Right lobe of liver (tissue), 6 donors: ENCODE measurements around the gene CNIH3. TPM values are rescaled to one million over a fixed set of nuclear protein-coding genes. Genes with fewer than 3 reads are reported as not detected.
A peak's percentile ranks its signal among the peaks of the same experiment; 100 is the strongest.

Source experiments
- ATAC-seq, 4 donors: fragments of 200-7000 bp; cut with Tn5 transposase; one replicate each; pipeline ENCODE4 v1.9.1; 2020; ENCODE audit warnings: mild to moderate bottlenecking in 4 of 4, moderate library complexity in 4 of 4
- DNase-seq, 3 donors: peaks; one replicate each; pipeline ENCODE4 v3.0.0-alpha.2; 2020
- H3K27ac ChIP-seq, 3 donors: fragments of 200-600 bp; one replicate each; pipeline ENCODE4 v1.8.0; 2022
- H3K27me3 ChIP-seq, 2 donors: fragments of 200-600 bp; one replicate each; pipeline ENCODE4 v1.8.0; 2022
- H3K36me3 ChIP-seq, 4 donors: fragments of 200-600 bp; sonication (generic) in 1 of 4; one replicate each; pipeline versions ENCODE4 v1.5.1 to v1.8.0; 2017 to 2022; ENCODE audit warnings: control low read depth in 1 of 4
- H3K4me1 ChIP-seq, 4 donors: fragments of 200-600 bp; sonication (generic) in 1 of 4; one replicate each; pipeline versions ENCODE4 v1.5.1 to v1.8.0; 2017 to 2022; ENCODE audit warnings: control low read depth in 1 of 4
- H3K4me3 ChIP-seq, 3 donors: fragments of 200-600 bp; one replicate each; pipeline ENCODE4 v1.8.0; 2022
- H3K9me3 ChIP-seq, 4 donors: fragments of 200-600 bp; sonication (generic) in 1 of 4; one replicate each; pipeline versions ENCODE4 v1.5.1 to v1.8.0; 2017 to 2022; ENCODE audit warnings: control low read depth in 1 of 4
- POLR2A ChIP-seq: fragments of 450-650 bp; IDR thresholded peaks from one replicate; pipeline ENCODE4 v1.6.1; 2017; ENCODE audit warnings: antibody characterized with exemption, mild to moderate bottlenecking
- WGBS: methylation state at CpG from one replicate; pipeline ENCODE4 v1.1.6; 2018; ENCODE audit warnings: low coverage, low lambda C conversion rate; ENCODE audit not compliant: insufficient coverage; ENCODE audit errors: missing lambda C conversion rate; 5-methylcytosine and 5-hydroxymethylcytosine counted together
- intact Hi-C, 2 donors: fragments of 100-400 bp; cut with DNase I; formaldehyde crosslinking; loops; one replicate each; pipeline versions ENCODE4 v1.11.2 to v1.14.1; 2022
- total RNA-seq, 6 experiments: library from RNA; depleted of rRNA in 2 of 6; stranded (reverse); fragments of >200 nt in 2 of 6; fragmentation: NEBNext Ultra II Directional in 3 of 6; extraction: Animal tissue kit (Norgen Biotek cat#: 25700) in 3 of 6; gene quantifications; one replicate each; pipeline versions ENCODE4 v1.1.0 to v1.2.4, GENCODE V29; 2016 to 2023
- TF ChIP-seq, protein P1 (sequence below), 4 donors: fragments of 200-600 bp in 3 of 4; fragments of 450-650 bp in 1 of 4; IDR thresholded peaks; one replicate each; pipeline versions ENCODE4 v1.5.1 to v1.8.0; 2016 to 2022; ENCODE audit warnings: antibody characterized with exemption in 4 of 4, mild to moderate bottlenecking in 2 of 4
- donor health status: DM: no; HTN: yes; CAD: no.
- donor health status: DM: no; HTN: no; CAD: no.
- donor health status: DM: no; HTN: no; CAD: no.
- donor health status: DM: no; HTN: yes; CAD: no.
- donor health status: DM: no; HTN: yes; CAD: no.

CNIH3 gene
- total RNA-seq, 6 experiments from 2014 or later, result 0.12 to 1.6 (median 0.55) TPM

GRCh38 chr1:224759135-224759534, 143.0 kb downstream of the CNIH3 start:
- Histone ChIP-seq H3K9me3 (no peaks in the 10 kb centered on the region), H3K27ac (no peak overlapping the region), H3K36me3 (no peaks in the 10 kb centered on the region), H3K27me3 (no peaks in the 10 kb centered on the region), H3K4me3 (no peak overlapping the region), H3K4me1 (no peaks in the 10 kb centered on the region)
- ATAC-seq (no peak), DNase-seq (no peak)
- intact Hi-C loops, result no loop called here
- TF ChIP-seq, protein P1, sequence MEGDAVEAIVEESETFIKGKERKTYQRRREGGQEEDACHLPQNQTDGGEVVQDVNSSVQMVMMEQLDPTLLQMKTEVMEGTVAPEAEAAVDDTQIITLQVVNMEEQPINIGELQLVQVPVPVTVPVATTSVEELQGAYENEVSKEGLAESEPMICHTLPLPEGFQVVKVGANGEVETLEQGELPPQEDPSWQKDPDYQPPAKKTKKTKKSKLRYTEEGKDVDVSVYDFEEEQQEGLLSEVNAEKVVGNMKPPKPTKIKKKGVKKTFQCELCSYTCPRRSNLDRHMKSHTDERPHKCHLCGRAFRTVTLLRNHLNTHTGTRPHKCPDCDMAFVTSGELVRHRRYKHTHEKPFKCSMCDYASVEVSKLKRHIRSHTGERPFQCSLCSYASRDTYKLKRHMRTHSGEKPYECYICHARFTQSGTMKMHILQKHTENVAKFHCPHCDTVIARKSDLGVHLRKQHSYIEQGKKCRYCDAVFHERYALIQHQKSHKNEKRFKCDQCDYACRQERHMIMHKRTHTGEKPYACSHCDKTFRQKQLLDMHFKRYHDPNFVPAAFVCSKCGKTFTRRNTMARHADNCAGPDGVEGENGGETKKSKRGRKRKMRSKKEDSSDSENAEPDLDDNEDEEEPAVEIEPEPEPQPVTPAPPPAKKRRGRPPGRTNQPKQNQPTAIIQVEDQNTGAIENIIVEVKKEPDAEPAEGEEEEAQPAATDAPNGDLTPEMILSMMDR (IDR thresholded peaks at IDR 0.05), result no peak
- no peak for TF ChIP-seq POLR2A
- 93% methylated on average over 1 of the region's 1 CpG for WGBS

- no peak overlapping the region for H3K27ac ChIP-seq
- intact Hi-C loops, result no loop called here
- DNase-seq (no peak), ATAC-seq (no peak)
- H3K36me3 ChIP-seq, result no peaks in the 10 kb centered on the region
- no peaks in the 10 kb centered on the region for H3K27me3 ChIP-seq
- no peaks in the 10 kb centered on the region for H3K4me1 ChIP-seq
- no peak overlapping the region for H3K4me3 ChIP-seq
- no peaks in the 10 kb centered on the region for H3K9me3 ChIP-seq
- TF ChIP-seq, protein P1 (IDR thresholded peaks at IDR 0.05), result no peak
- TF ChIP-seq POLR2A, result no peak
Measured at GRCh38 chr1:224759681-224760091, 143.6 kb downstream of the CNIH3 start.

DNA sequence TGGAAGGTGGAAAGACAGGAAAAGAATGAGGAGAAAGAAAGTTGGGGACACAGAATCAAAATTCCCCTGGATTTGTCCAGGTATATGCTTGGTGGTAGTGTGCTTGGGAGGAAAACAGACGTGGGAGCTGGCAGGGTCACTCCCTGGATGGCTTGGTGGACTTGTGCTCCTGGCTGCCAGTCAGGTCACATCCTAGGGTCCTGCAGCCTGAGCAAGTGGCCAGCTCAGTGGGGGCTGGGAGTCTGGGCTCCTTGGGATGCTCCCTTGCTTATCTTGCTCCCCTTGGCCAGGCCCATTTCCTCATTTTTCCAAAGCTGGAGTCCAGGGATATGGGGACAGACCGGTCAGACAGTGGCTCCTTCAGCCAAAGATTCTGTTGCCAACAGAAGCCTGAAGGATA, 144.0 kb downstream of the CNIH3 start:
- Histone ChIP-seq H3K4me1 (no peaks in the 10 kb centered on the region), H3K4me3 (no peak overlapping the region), H3K27ac (no peak overlapping the region), H3K9me3 (no peaks in the 10 kb centered on the region), H3K36me3 (no peaks in the 10 kb centered on the region), H3K27me3 (no peaks in the 10 kb centered on the region)
- DNase-seq, result no peak
- 67% methylated on average over 1 of the region's 2 CpGs for whole genome bisulfite sequencing
- no peak for ATAC-seq
- intact Hi-C loops, result no loop called here
- no peak for TF ChIP-seq POLR2A
- TF ChIP-seq, protein P1 (IDR thresholded peaks at IDR 0.05), result no peak

DNA sequence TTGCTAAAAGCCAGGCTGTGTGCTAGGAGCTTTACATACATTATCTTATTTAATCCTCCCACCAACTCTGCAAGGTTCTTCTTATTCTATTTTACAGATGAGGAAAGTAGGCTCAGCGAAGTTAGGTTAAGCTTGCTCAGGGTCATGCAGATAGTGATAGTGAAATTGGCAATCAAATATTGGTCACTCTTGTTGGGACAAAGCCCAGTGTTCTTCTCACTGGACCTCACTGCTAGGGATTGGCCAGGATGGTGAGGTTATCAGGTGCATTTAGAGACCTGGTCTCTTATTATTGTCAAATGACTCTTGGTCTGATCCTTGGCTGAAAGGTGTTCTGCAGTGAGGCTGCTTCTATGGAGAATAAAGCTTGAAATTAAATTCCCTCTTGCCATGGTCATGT, 145.1 kb downstream of the CNIH3 start:
- no peaks in the 10 kb centered on the region for H3K9me3 ChIP-seq
- no peak for DNase-seq

More for the DNA sequence above, 145.1 kb downstream of the CNIH3 start:
- Histone ChIP-seq H3K27me3 (no peaks in the 10 kb centered on the region), H3K4me3 (no peak overlapping the region), H3K27ac (no peak overlapping the region), H3K4me1 (no peaks in the 10 kb centered on the region), H3K36me3 (no peaks in the 10 kb centered on the region)
- ATAC-seq, result peak; percentile 48 to 78 (median 57)
- TF ChIP-seq POLR2A, result no peak
- TF ChIP-seq, protein P1 (IDR thresholded peaks at IDR 0.05), result no peak
- WGBS, result 40% methylated on average over 1 of the region's 1 CpG
- intact Hi-C loops, result no loop called here
